Loucy (cell line): Measurements from ENCODE around the gene MSANTD3.

Experiments used
- H2AFZ ChIP-seq: fragments of 200-600 bp; sonication (generic); 2 replicates; pipeline ENCODE4 v1.6.0; 2016; ENCODE audit warnings: antibody characterized with exemption, mild to moderate bottlenecking, low read length, moderate library complexity
- H3F3A ChIP-seq: fragments of 200-600 bp; 2 replicates; pipeline ENCODE4 v1.6.0; 2016; ENCODE audit warnings: antibody characterized with exemption, low read depth, mild to moderate bottlenecking
- H3K27me3 ChIP-seq: fragments of 200-600 bp; sonication (generic); 2 replicates; pipeline ENCODE4 v1.6.1; 2014; ENCODE audit warnings: low read length, mild to moderate bottlenecking; ENCODE audit not compliant: insufficient read depth, poor library complexity, severe bottlenecking
- H3K36me3 ChIP-seq: fragments of 200-600 bp; sonication (generic); 2 replicates; pipeline ENCODE4 v1.6.1; 2016; ENCODE audit warnings: low read length; ENCODE audit not compliant: insufficient read depth
- H3K4me1 ChIP-seq: fragments of 200-600 bp; sonication (generic); 2 replicates; pipeline ENCODE4 v1.5.1; 2014; ENCODE audit warnings: low read length, mild to moderate bottlenecking; ENCODE audit not compliant: insufficient read depth, poor library complexity, severe bottlenecking
- H3K4me2 ChIP-seq: fragments of 200-600 bp; sonication (generic); 2 replicates; pipeline ENCODE4 v1.6.0; 2014; ENCODE audit warnings: antibody characterized with exemption, low read length, low read depth, mild to moderate bottlenecking; ENCODE audit not compliant: poor library complexity, severe bottlenecking
- H3K4me3 ChIP-seq: fragments of 200-600 bp; sonication (generic); 2 replicates; pipeline ENCODE4 v1.5.1; 2014; ENCODE audit warnings: low read length, mild to moderate bottlenecking, mixed read lengths; ENCODE audit not compliant: poor library complexity, severe bottlenecking
- H3K79me2 ChIP-seq: fragments of 200-600 bp; sonication (generic); 2 replicates; pipeline ENCODE4 v1.6.1; 2014; ENCODE audit warnings: low read length; ENCODE audit not compliant: insufficient read depth
- H3K9ac ChIP-seq: fragments of 200-600 bp; sonication (generic); 2 replicates; pipeline ENCODE4 v1.6.0; 2014; ENCODE audit warnings: mild to moderate bottlenecking, low read depth, low read length, moderate library complexity; ENCODE audit not compliant: poor library complexity, severe bottlenecking
- H3K9me2 ChIP-seq: fragments of 200-600 bp; sonication (generic); replicated peaks from 2 replicates; pipeline ENCODE4 v1.6.1; 2016; ENCODE audit warnings: low read depth, low read length, mixed read lengths
- H3K9me3 ChIP-seq: fragments of 200-600 bp; sonication (generic); 2 replicates; pipeline ENCODE4 v1.6.1; 2014; ENCODE audit warnings: mild to moderate bottlenecking, antibody characterized with exemption, low read length, low read depth; ENCODE audit not compliant: insufficient read depth
- H4K20me1 ChIP-seq: fragments of 200-600 bp; sonication (generic); 2 replicates; pipeline ENCODE4 v1.6.0; 2014; ENCODE audit warnings: antibody characterized with exemption, low read length, mild to moderate bottlenecking; ENCODE audit not compliant: insufficient read depth, poor library complexity, severe bottlenecking
- CTCF ChIP-seq: fragments of 200-600 bp; sonication (generic); conservative IDR thresholded peaks from 2 replicates; pipeline ENCODE4 v1.5.1; 2014; ENCODE audit warnings: mild to moderate bottlenecking, antibody characterized with exemption, low read length
- EZH2phosphoT487 ChIP-seq: fragments of 200-600 bp; IDR thresholded peaks from 2 replicates; pipeline ENCODE4 v1.6.1; 2018; ENCODE audit warnings: antibody characterized with exemption, mild to moderate bottlenecking, moderate library complexity, borderline replicate concordance

MSANTD3 gene

GRCh38 chr9:100397529-100398266 is 29.2 kb upstream of the MSANTD3 start:
- Histone ChIP-seq H3K27me3 (no peaks in the 10 kb centered on the region), H3K9me2 (no peaks in the 10 kb centered on the region), H3F3A (no peaks in the 10 kb centered on the region), H3K79me2 (no peaks in the 10 kb centered on the region), H2AFZ (no peak overlapping the region), H3K9me3 (no peaks in the 10 kb centered on the region), H3K4me3 (no peak overlapping the region), H3K36me3 (no peaks in the 10 kb centered on the region), H3K4me1 (peaks cover 9% of the 10 kb centered on the region), H3K4me2 (no peak overlapping the region), H4K20me1 (no peaks in the 10 kb centered on the region), H3K9ac (no peak overlapping the region)
- no peak for TF ChIP-seq CTCF
- TF ChIP-seq EZH2phosphoT487: no peak

DNA sequence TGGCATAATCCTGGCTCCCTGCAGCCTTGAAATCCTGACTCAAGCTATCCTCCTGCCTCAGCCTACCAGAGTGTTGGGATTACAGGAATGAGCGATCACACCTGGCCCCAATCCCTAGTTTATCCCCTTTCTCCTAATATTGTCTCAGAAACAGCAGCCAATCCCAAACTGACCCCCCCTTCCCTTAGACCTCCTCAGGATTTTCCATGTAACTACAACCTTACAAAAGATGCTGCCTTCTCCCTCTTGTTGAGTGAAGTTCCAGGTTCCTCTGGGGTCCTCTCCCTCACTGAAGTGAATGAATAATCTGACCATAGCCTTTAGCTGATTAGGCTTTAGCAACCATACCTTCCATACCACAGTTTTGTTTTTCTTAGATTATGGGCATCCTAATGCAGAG is 25.9 kb upstream of the MSANTD3 start:
- H3K27me3 ChIP-seq: no peaks in the 10 kb centered on the region

GRCh38 chr9:100406962-100407361 is 20.0 kb upstream of the MSANTD3 start:
- Histone ChIP-seq H3F3A (no peaks in the 10 kb centered on the region), H3K4me2 (no peak overlapping the region), H3K36me3 (no peaks in the 10 kb centered on the region), H3K27me3 (no peaks in the 10 kb centered on the region), H4K20me1 (no peaks in the 10 kb centered on the region), H3K79me2 (no peaks in the 10 kb centered on the region), H3K9me3 (no peaks in the 10 kb centered on the region), H3K9me2 (no peaks in the 10 kb centered on the region), H3K4me1 (peaks cover 13% of the 10 kb centered on the region), H2AFZ (no peak overlapping the region), H3K4me3 (no peak overlapping the region), H3K9ac (no peak overlapping the region)
- no peak for TF ChIP-seq CTCF
- TF ChIP-seq EZH2phosphoT487: no peak

More for the DNA sequence above, 25.9 kb upstream of the MSANTD3 start:
- H3K9me2 ChIP-seq: no peaks in the 10 kb centered on the region
- H3K4me1 ChIP-seq: no peaks in the 10 kb centered on the region
- H4K20me1 ChIP-seq: no peaks in the 10 kb centered on the region
- no peak overlapping the region for H2AFZ ChIP-seq
- H3K36me3 ChIP-seq: no peaks in the 10 kb centered on the region
- H3K9ac ChIP-seq: no peak overlapping the region
- H3K79me2 ChIP-seq: no peaks in the 10 kb centered on the region
- H3K4me3 ChIP-seq: no peak overlapping the region
- no peaks in the 10 kb centered on the region for H3F3A ChIP-seq
- no peak for TF ChIP-seq CTCF
- TF ChIP-seq EZH2phosphoT487: no peak
- no peak overlapping the region for H3K4me2 ChIP-seq
- H3K9me3 ChIP-seq: no peaks in the 10 kb centered on the region
